Measurements from ENCODE around the gene MYCBPAP.

The MYCBPAP gene

GRCh38 chr17:50487213-50488096 lies 20.8 kb upstream of the MYCBPAP start:
- DNase-seq (ENCODE audit: low read depth), result no peak

- DNase-seq (ENCODE audit: low read depth), result no peak
Observed at GRCh38 chr17:50488880-50489279, 19.4 kb upstream of the MYCBPAP start.

- DNase-seq (ENCODE audit: low read depth), result no peak
Observed at GRCh38 chr17:50491505-50491904, 16.7 kb upstream of the MYCBPAP start.

GRCh38 chr17:50492214-50492613 lies 16.0 kb upstream of the MYCBPAP start:
- no peak for DNase-seq (ENCODE audit: low read depth)

- DNase-seq (ENCODE audit: low read depth), result no peak
Observed at GRCh38 chr17:50493744-50494143, 14.5 kb upstream of the MYCBPAP start.

GRCh38 chr17:50495217-50495823 lies 12.9 kb upstream of the MYCBPAP start:
- DNase-seq (ENCODE audit: low read depth), result no peak

GRCh38 chr17:50495918-50496317 lies 12.3 kb upstream of the MYCBPAP start:
- no peak for DNase-seq (ENCODE audit: low read depth)

GRCh38 chr17:50498021-50498874 lies 10.0 kb upstream of the MYCBPAP start:
- DNase-seq (ENCODE audit: low read depth), result no peak

- no peak for DNase-seq (ENCODE audit: low read depth)
Observed at GRCh38 chr17:50499270-50499669, 9.0 kb upstream of the MYCBPAP start.

GRCh38 chr17:50499721-50500120 lies 8.5 kb upstream of the MYCBPAP start:
- DNase-seq (ENCODE audit: low read depth), result no peak

- DNase-seq (ENCODE audit: low read depth), result no peak
Observed at GRCh38 chr17:50501054-50501453, 7.2 kb upstream of the MYCBPAP start.

- no peak for DNase-seq (ENCODE audit: low read depth)
Observed at GRCh38 chr17:50502301-50502990, 5.8 kb upstream of the MYCBPAP start.

- DNase-seq (ENCODE audit: low read depth), result no peak
Observed at GRCh38 chr17:50505591-50506130, 2.6 kb upstream of the MYCBPAP start.

- DNase-seq (ENCODE audit: low read depth), result no peak
Observed at GRCh38 chr17:50506298-50506697, 1.9 kb upstream of the MYCBPAP start.

GRCh38 chr17:50508573-50509460 lies 578 bp downstream of the MYCBPAP start:
- no peak for DNase-seq (ENCODE audit: low read depth)

GRCh38 chr17:50511058-50511457 lies 2.8 kb downstream of the MYCBPAP start:
- no peak for DNase-seq (ENCODE audit: low read depth)

GRCh38 chr17:50513495-50513894 lies 5.3 kb downstream of the MYCBPAP start:
- no peak for DNase-seq (ENCODE audit: low read depth)

GRCh38 chr17:50514388-50514787 lies 6.1 kb downstream of the MYCBPAP start:
- no peak for DNase-seq (ENCODE audit: low read depth)

- DNase-seq (ENCODE audit: low read depth), result no peak
Observed at GRCh38 chr17:50514936-50515702, 6.9 kb downstream of the MYCBPAP start.

GRCh38 chr17:50517011-50517410 lies 8.8 kb downstream of the MYCBPAP start:
- no peak for DNase-seq (ENCODE audit: low read depth)
